HEK293 (cell line): ENCODE data around the gene ARHGEF28.

ENCODE experiments used
- CTCF ChIA-PET: fragments of 350-600 bp; formaldehyde crosslinking; extraction: SDS; loops from one replicate; lab custom pipeline; 2021; ENCODE audit warnings: antibody characterized with exemption; lab: Yijun Ruan, JAX
- POLR2A ChIA-PET: fragments of 300-600 bp; formaldehyde crosslinking; extraction: SDS; loops from one replicate; lab custom pipeline; 2020; ENCODE audit warnings: antibody characterized with exemption, inconsistent platforms; lab: Yijun Ruan, JAX
- H3K27ac ChIP-seq: fragments of 200-500 bp; sonication (Bioruptor generic); 2 replicates; pipeline ENCODE4 v1.5.1; 2014; ENCODE audit warnings: low read depth, low read length, control low read depth, inconsistent platforms; ENCODE audit errors: extremely low read depth
- H3K36me3 ChIP-seq, 2 experiments: fragments of 200-500 bp in 1 of 2; sonication (Bioruptor generic) in 1 of 2; 1 replicate in 1 of 2; 2 replicates in 1 of 2; pipeline ENCODE4 v1.5.1; 2014 to 2017; ENCODE audit warnings: inconsistent platforms in 2 of 2, low read length in 2 of 2; ENCODE audit not compliant: control insufficient read depth in 2 of 2, insufficient read depth in 1 of 2
- H3K4me1 ChIP-seq: fragments of 200-500 bp; sonication (Bioruptor generic); 2 replicates; pipeline ENCODE4 v1.5.1; 2014; ENCODE audit warnings: mild to moderate bottlenecking, low read length, inconsistent platforms; ENCODE audit not compliant: control insufficient read depth, insufficient read depth
- H3K4me3 ChIP-seq: 2 replicates; pipeline ENCODE4 v1.5.1; 2011; ENCODE audit warnings: low read depth, mild to moderate bottlenecking, control low read depth, low read length, moderate library complexity
- H3K9me3 ChIP-seq: fragments of 200-500 bp; sonication (Bioruptor generic); 2 replicates; pipeline ENCODE4 v1.5.1; 2014; ENCODE audit warnings: low read depth, low read length, inconsistent platforms; ENCODE audit not compliant: control insufficient read depth, insufficient read depth
- GLIS1 ChIP-seq: fragments of 450-650 bp; formaldehyde crosslinking; IDR thresholded peaks from 2 replicates; pipeline ENCODE4 v1.5.1; 2016; ENCODE audit warnings: missing biosample characterization, missing genetic modification characterization
- KLF8 ChIP-seq: fragments of 450-650 bp; formaldehyde crosslinking; IDR thresholded peaks from 2 replicates; pipeline ENCODE4 v1.5.1; 2016; ENCODE audit warnings: missing biosample characterization, missing genetic modification characterization
- SP7 ChIP-seq: fragments of 450-650 bp; formaldehyde crosslinking; IDR thresholded peaks from 2 replicates; pipeline ENCODE4 v1.5.1; 2016; ENCODE audit warnings: missing biosample characterization, missing genetic modification characterization
- YY1 ChIP-seq: fragments of 450-650 bp; formaldehyde crosslinking; IDR thresholded peaks from 2 replicates; pipeline ENCODE4 v1.5.1; 2018; ENCODE audit warnings: missing biosample characterization, missing genetic modification characterization
- ZBTB20 ChIP-seq: fragments of 450-650 bp; formaldehyde crosslinking; IDR thresholded peaks from 2 replicates; pipeline ENCODE4 v1.5.1; 2016; ENCODE audit warnings: missing biosample characterization, missing genetic modification characterization
- ZBTB8A ChIP-seq: fragments of 450-650 bp; formaldehyde crosslinking; IDR thresholded peaks from 2 replicates; pipeline ENCODE4 v1.5.1; 2016; ENCODE audit warnings: missing biosample characterization, missing genetic modification characterization
- ZFHX2 ChIP-seq: fragments of 450-650 bp; formaldehyde crosslinking; conservative IDR thresholded peaks from 2 replicates; pipeline ENCODE4 v1.5.1; 2016; ENCODE audit warnings: missing biosample characterization, missing genetic modification characterization
- ZIC2 ChIP-seq: fragments of 450-650 bp; formaldehyde crosslinking; IDR thresholded peaks from 2 replicates; pipeline ENCODE4 v1.5.1; 2016; ENCODE audit warnings: missing biosample characterization, missing genetic modification characterization
- ZNF112 ChIP-seq: fragments of 450-650 bp; formaldehyde crosslinking; IDR thresholded peaks from 2 replicates; pipeline ENCODE4 v1.5.0; 2017; ENCODE audit warnings: missing biosample characterization, missing genetic modification characterization
- ZNF132 ChIP-seq: fragments of 450-650 bp; formaldehyde crosslinking; IDR thresholded peaks from 2 replicates; pipeline ENCODE4 v1.5.1; 2017; ENCODE audit warnings: missing biosample characterization, missing genetic modification characterization, borderline replicate concordance
- ZNF138 ChIP-seq: fragments of 450-650 bp; formaldehyde crosslinking; IDR thresholded peaks from 2 replicates; pipeline ENCODE4 v1.5.1; 2016; ENCODE audit warnings: missing biosample characterization, missing genetic modification characterization, borderline replicate concordance
- ZNF169 ChIP-seq: fragments of 450-650 bp; formaldehyde crosslinking; IDR thresholded peaks from 2 replicates; pipeline ENCODE4 v1.5.1; 2016; ENCODE audit warnings: missing biosample characterization, missing genetic modification characterization
- ZNF184 ChIP-seq: fragments of 450-650 bp; IDR thresholded peaks from 2 replicates; pipeline ENCODE4 v1.5.1; 2018; ENCODE audit warnings: missing biosample characterization, mild to moderate bottlenecking, missing genetic modification characterization
- ZNF354C ChIP-seq: fragments of 450-650 bp; formaldehyde crosslinking; IDR thresholded peaks from 2 replicates; pipeline ENCODE4 v1.5.1; 2016; ENCODE audit warnings: missing biosample characterization, missing genetic modification characterization, low read depth, borderline replicate concordance
- ZNF404 ChIP-seq: fragments of 450-650 bp; formaldehyde crosslinking; IDR thresholded peaks from 2 replicates; pipeline ENCODE4 v1.5.1; 2017; ENCODE audit warnings: missing biosample characterization, missing genetic modification characterization
- ZNF558 ChIP-seq: fragments of 450-650 bp; formaldehyde crosslinking; IDR thresholded peaks from 2 replicates; pipeline ENCODE4 v1.5.1; 2016; ENCODE audit warnings: missing biosample characterization, missing genetic modification characterization
- ZNF600 ChIP-seq: fragments of 450-650 bp; formaldehyde crosslinking; IDR thresholded peaks from 2 replicates; pipeline ENCODE4 v1.5.1; 2016; ENCODE audit warnings: missing biosample characterization, missing genetic modification characterization
- ZNF658 ChIP-seq: fragments of 450-650 bp; formaldehyde crosslinking; IDR thresholded peaks from 2 replicates; pipeline ENCODE4; 2016; ENCODE audit warnings: missing biosample characterization, missing genetic modification characterization
- ZNF747 ChIP-seq: fragments of 450-650 bp; formaldehyde crosslinking; IDR thresholded peaks from 2 replicates; pipeline ENCODE4 v1.5.1; 2016; ENCODE audit warnings: missing biosample characterization, missing genetic modification characterization
- ZNF791 ChIP-seq: fragments of 450-650 bp; formaldehyde crosslinking; IDR thresholded peaks from 2 replicates; pipeline ENCODE4 v1.5.1; 2016; ENCODE audit warnings: missing biosample characterization, missing genetic modification characterization
- ZSCAN16 ChIP-seq: fragments of 450-650 bp; formaldehyde crosslinking; IDR thresholded peaks from 2 replicates; pipeline ENCODE4 v1.5.1; 2016; ENCODE audit warnings: missing biosample characterization, missing genetic modification characterization
- ZXDB ChIP-seq: fragments of 450-650 bp; formaldehyde crosslinking; IDR thresholded peaks from 2 replicates; pipeline ENCODE4 v1.5.1; 2016; ENCODE audit warnings: missing biosample characterization, missing genetic modification characterization
- TF ChIP-seq, protein P1 (sequence below): fragments of 450-650 bp; formaldehyde crosslinking; optimal IDR thresholded peaks from 2 replicates; pipeline ENCODE3; 2016; ENCODE audit warnings: missing biosample characterization, mild to moderate bottlenecking, missing genetic modification characterization
- TF ChIP-seq, protein P2 (sequence below): fragments of 450-650 bp; formaldehyde crosslinking; IDR thresholded peaks from 2 replicates; pipeline ENCODE4 v1.5.1; 2016; ENCODE audit warnings: missing biosample characterization, missing genetic modification characterization
- TF ChIP-seq, protein P3 (sequence below): fragments of 450-650 bp; formaldehyde crosslinking; IDR thresholded peaks from 2 replicates; pipeline ENCODE4 v1.5.1; 2016; ENCODE audit warnings: missing biosample characterization, missing genetic modification characterization
- TF ChIP-seq, protein P4 (sequence below): fragments of 450-650 bp; formaldehyde crosslinking; conservative IDR thresholded peaks from 2 replicates; pipeline ENCODE4 v1.5.1; 2016; ENCODE audit warnings: low read depth, missing biosample characterization, missing genetic modification characterization

Gene ARHGEF28

DNA sequence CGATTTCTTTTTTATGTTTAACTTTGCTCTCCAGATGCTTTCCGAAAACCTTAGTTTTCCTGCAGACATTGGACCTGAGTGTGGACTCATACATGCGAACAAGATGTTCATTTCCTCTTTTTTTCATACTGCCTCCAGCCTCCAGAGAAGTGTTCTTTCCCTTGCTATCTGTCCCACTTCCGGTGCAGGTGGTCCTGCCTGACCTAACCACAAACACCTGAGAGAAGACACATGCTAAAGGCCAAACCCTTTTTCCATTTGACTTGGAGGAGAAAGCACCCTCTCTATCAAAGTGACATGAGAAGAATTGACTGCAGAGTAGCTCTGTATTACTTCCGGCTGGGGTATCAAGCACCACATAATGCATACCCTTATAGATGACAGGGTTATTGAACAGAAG lies 334.0 kb downstream of the ARHGEF28 start (continued):
- TF ChIP-seq ZIC2 (no peak), KLF8 (tag by site-specific recombination) (no peak), ZNF404 (tag by site-specific recombination) (no peak), ZNF791 (tag by site-specific recombination) (no peak), SP7 (no peak), ZNF184 (no peak), ZSCAN16 (tag by site-specific recombination) (no peak), GLIS1 (no peak), ZXDB (tag by site-specific recombination) (no peak)
- TF ChIP-seq, protein P1, sequence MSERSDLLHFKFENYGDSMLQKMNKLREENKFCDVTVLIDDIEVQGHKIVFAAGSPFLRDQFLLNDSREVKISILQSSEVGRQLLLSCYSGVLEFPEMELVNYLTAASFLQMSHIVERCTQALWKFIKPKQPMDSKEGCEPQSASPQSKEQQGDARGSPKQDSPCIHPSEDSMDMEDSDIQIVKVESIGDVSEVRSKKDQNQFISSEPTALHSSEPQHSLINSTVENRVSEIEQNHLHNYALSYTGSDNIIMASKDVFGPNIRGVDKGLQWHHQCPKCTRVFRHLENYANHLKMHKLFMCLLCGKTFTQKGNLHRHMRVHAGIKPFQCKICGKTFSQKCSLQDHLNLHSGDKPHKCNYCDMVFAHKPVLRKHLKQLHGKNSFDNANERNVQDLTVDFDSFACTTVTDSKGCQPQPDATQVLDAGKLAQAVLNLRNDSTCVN (tag by site-specific recombination) = no peak
- TF ChIP-seq, protein P2, sequence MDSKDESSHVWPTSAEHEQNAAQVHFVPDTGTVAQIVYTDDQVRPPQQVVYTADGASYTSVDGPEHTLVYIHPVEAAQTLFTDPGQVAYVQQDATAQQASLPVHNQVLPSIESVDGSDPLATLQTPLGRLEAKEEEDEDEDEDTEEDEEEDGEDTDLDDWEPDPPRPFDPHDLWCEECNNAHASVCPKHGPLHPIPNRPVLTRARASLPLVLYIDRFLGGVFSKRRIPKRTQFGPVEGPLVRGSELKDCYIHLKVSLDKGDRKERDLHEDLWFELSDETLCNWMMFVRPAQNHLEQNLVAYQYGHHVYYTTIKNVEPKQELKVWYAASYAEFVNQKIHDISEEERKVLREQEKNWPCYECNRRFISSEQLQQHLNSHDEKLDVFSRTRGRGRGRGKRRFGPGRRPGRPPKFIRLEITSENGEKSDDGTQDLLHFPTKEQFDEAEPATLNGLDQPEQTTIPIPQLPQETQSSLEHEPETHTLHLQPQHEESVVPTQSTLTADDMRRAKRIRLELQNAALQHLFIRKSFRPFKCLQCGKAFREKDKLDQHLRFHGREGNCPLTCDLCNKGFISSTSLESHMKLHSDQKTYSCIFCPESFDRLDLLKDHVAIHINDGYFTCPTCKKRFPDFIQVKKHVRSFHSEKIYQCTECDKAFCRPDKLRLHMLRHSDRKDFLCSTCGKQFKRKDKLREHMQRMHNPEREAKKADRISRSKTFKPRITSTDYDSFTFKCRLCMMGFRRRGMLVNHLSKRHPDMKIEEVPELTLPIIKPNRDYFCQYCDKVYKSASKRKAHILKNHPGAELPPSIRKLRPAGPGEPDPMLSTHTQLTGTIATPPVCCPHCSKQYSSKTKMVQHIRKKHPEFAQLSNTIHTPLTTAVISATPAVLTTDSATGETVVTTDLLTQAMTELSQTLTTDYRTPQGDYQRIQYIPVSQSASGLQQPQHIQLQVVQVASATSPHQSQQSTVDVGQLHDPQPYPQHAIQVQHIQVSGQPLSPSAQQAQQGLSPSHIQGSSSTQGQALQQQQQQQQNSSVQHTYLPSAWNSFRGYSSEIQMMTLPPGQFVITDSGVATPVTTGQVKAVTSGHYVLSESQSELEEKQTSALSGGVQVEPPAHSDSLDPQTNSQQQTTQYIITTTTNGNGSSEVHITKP (tag by site-specific recombination) = no peak
- TF ChIP-seq, all 188 proteins: peak for 0

DNA sequence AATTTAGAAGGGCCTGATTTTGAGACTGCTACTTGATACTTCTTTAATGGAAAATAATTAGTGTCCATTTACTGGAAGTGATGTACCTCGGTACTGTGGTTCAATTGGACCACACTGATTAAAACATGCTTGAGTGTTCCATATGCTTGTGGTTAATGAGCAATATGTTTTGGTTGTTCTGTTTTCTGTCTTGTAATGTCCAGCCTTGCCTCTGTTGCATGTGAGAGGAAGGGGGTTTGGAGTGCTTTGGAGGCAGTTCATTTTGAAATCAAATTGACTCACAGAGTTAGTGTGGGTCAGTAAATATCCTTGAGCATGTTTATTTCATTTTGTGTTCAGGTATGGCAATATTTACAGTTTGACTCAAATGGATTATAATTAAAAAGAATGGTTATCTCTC lies 334.4 kb downstream of the ARHGEF28 start:
- Histone ChIP-seq H3K9me3 (no peaks in the 10 kb centered on the region), H3K4me1 (no peaks in the 10 kb centered on the region), H3K4me3 (no peak overlapping the region)
- CTCF ChIA-PET = no interaction called here
- POLR2A ChIA-PET = no interaction called here
- no peak for TF ChIP-seq ZFHX2 (tag by site-specific recombination)
- TF ChIP-seq ZBTB20 (tag by site-specific recombination) = no peak
- TF ChIP-seq ZNF132 = no peak
- TF ChIP-seq ZNF138 = no peak
- TF ChIP-seq, protein P3, sequence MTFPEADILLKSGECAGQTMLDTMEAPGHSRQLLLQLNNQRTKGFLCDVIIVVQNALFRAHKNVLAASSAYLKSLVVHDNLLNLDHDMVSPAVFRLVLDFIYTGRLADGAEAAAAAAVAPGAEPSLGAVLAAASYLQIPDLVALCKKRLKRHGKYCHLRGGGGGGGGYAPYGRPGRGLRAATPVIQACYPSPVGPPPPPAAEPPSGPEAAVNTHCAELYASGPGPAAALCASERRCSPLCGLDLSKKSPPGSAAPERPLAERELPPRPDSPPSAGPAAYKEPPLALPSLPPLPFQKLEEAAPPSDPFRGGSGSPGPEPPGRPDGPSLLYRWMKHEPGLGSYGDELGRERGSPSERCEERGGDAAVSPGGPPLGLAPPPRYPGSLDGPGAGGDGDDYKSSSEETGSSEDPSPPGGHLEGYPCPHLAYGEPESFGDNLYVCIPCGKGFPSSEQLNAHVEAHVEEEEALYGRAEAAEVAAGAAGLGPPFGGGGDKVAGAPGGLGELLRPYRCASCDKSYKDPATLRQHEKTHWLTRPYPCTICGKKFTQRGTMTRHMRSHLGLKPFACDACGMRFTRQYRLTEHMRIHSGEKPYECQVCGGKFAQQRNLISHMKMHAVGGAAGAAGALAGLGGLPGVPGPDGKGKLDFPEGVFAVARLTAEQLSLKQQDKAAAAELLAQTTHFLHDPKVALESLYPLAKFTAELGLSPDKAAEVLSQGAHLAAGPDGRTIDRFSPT (tag by site-specific recombination) = no peak
- TF ChIP-seq ZNF354C (tag by site-specific recombination) = no peak
- TF ChIP-seq ZNF112 = no peak
- TF ChIP-seq ZNF747 (tag by site-specific recombination) = no peak
- no peak for TF ChIP-seq ZNF658 (tag by site-specific recombination)
- no peak for TF ChIP-seq YY1 (tag by site-specific recombination)
- no peak for TF ChIP-seq ZBTB8A (tag by site-specific recombination)
- TF ChIP-seq, protein P4, sequence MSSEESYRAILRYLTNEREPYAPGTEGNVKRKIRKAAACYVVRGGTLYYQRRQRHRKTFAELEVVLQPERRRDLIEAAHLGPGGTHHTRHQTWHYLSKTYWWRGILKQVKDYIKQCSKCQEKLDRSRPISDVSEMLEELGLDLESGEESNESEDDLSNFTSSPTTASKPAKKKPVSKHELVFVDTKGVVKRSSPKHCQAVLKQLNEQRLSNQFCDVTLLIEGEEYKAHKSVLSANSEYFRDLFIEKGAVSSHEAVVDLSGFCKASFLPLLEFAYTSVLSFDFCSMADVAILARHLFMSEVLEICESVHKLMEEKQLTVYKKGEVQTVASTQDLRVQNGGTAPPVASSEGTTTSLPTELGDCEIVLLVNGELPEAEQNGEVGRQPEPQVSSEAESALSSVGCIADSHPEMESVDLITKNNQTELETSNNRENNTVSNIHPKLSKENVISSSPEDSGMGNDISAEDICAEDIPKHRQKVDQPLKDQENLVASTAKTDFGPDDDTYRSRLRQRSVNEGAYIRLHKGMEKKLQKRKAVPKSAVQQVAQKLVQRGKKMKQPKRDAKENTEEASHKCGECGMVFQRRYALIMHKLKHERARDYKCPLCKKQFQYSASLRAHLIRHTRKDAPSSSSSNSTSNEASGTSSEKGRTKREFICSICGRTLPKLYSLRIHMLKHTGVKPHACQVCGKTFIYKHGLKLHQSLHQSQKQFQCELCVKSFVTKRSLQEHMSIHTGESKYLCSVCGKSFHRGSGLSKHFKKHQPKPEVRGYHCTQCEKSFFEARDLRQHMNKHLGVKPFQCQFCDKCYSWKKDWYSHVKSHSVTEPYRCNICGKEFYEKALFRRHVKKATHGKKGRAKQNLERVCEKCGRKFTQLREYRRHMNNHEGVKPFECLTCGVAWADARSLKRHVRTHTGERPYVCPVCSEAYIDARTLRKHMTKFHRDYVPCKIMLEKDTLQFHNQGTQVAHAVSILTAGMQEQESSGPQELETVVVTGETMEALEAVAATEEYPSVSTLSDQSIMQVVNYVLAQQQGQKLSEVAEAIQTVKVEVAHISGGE (tag by site-specific recombination) = no peak
- TF ChIP-seq ZNF169 (tag by site-specific recombination) = no peak
- TF ChIP-seq ZNF600 (tag by site-specific recombination) = no peak
- no peak for TF ChIP-seq ZNF558 (tag by site-specific recombination)
- TF ChIP-seq, all 188 proteins: peak for 0
- Histone ChIP-seq H3K36me3 (no peaks in the 10 kb centered on the region), H3K27ac (no peak overlapping the region)
